Central memory CD4-positive, alpha-beta T cell (primary cell): ENCODE measurements around the gene HNRNPM.
"Not testable (repeated sequence)": the region's sequence is repeated elsewhere in the genome, so short reads cannot be mapped to it uniquely, and the experiment has no call there.

ENCODE experiments used
- DNase-seq: peaks from one replicate; pipeline ENCODE4 v3.0.0; 2022
- total RNA-seq, 3 experiments: gene quantifications; one replicate each; lab custom pipeline; 2026; lab: John Stamatoyannopoulos, UW

The HNRNPM gene, protein sequence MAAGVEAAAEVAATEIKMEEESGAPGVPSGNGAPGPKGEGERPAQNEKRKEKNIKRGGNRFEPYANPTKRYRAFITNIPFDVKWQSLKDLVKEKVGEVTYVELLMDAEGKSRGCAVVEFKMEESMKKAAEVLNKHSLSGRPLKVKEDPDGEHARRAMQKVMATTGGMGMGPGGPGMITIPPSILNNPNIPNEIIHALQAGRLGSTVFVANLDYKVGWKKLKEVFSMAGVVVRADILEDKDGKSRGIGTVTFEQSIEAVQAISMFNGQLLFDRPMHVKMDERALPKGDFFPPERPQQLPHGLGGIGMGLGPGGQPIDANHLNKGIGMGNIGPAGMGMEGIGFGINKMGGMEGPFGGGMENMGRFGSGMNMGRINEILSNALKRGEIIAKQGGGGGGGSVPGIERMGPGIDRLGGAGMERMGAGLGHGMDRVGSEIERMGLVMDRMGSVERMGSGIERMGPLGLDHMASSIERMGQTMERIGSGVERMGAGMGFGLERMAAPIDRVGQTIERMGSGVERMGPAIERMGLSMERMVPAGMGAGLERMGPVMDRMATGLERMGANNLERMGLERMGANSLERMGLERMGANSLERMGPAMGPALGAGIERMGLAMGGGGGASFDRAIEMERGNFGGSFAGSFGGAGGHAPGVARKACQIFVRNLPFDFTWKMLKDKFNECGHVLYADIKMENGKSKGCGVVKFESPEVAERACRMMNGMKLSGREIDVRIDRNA
- total RNA-seq, result 179 to 389 (median 262) reads per million in 3 experiments

DNA sequence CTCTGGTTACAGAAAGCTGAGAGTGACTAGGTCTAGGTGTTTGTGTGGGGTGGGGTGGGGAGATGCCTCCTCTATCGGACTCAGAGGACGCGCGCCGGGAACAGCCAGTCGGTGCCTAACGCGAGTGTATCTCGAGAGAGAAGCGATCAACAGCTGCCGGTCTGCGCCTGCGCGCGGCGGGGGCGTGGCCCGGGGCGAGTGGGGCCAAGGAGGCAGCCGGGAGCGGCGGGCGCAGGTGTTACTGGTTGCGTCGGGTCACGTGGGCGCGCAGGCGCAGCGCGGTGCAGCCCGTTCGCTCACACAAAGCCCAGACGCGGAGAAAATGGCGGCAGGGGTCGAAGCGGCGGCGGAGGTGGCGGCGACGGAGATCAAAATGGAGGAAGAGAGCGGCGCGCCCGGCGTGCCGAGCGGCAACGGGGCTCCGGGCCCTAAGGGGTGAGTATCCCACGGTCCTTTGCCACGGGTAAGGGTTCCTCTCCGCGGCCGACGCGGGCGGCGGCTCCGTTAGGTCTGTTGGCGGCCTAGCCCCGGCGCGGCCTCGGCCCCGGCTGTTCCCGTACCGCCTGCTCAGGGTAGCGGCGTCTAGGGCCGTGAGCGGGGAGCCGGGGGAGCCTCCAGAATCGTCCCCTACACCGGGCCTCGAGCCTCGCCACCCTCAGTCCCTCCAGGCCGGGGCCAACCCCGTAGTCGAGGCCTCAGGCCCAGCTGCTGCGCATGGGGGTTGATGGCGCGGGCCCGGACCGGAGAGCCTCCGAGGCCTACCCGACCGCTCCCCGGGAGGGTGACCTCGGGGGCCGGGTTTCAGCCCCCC is at the start of gene HNRNPM:
Gene HNRNPM (plus strand): TSS at position 299 of the 811 bp plus-strand sequence. CDS start 24 bp downstream, at position 323.
- peak; percentile 100 for DNase-seq

DNA sequence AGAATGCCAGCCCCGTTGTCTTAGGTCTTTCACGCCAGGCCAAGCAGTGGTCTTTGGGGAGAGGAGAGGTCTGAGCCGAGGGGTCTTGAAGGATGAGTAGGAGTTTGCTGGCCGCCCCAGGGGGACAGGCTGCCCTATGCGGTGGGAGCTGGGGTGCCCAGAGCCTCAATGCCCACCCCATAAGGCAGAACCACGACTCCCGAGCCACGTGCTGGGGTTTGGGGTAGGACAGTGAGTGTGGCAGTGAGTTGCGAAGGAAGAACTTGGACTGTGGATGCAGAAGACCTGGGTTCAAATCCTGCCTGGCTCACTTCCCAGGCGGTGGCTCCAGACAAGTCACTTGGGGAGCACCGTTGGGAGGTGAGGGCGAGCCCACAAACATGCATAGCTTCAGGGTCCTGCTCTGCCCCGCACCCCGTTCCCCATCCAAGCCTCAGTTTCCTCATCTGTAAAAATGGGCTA is 49.1 kb upstream of the HNRNPM start:
- no peak for DNase-seq

DNA sequence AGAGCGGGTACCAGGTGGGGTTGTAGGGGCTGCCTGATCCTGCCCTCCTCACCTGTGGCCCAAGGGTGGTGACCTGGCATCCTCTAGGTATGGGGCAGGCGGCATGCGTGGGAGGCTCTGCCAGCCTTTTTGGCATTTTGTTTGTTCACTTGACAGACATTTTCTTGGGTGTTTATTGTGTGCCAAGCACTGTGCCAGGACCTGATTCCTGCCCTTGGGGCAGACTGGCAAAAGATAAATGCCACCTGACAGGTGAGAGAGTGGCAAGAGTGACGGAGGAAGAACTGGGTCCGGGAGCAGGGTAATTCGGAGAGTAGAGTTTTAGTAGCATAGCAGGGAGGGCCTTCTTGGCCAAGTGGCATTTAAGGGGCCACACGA is 48.6 kb upstream of the HNRNPM start:
- DNase-seq, result no peak

DNA sequence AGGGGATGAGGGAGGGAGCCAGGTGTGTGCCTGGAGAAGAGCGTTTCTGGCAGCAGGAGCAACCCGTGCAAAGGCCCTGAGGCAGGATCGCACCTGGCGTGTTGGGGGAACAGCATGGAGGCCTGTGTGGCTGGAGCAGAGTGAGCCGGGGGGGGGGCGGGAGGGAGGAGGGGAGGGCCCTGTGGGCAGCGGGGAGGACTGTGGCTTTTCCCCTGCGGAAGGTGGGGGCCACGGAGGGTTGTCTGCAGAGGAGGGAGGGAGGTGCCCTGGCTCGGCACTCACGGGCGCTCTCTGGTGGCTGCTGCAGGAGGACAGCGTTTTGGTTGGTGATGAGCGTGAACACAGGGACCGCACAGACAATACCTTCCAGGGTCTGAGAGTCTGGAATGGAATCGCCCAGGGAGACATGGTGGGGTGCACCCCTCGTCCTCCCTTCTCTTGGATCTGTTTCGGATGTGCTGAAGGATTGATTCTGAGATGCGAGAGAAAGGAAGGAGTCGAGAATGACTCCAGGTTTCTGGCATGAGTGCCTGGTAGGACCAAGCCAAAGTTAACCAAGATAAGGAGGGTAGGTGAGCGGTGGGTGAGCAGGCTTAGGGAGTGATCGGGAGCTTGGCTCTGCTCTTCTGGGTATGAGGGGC is 48.1 kb upstream of the HNRNPM start:
- peak; percentile 70 for DNase-seq

DNA sequence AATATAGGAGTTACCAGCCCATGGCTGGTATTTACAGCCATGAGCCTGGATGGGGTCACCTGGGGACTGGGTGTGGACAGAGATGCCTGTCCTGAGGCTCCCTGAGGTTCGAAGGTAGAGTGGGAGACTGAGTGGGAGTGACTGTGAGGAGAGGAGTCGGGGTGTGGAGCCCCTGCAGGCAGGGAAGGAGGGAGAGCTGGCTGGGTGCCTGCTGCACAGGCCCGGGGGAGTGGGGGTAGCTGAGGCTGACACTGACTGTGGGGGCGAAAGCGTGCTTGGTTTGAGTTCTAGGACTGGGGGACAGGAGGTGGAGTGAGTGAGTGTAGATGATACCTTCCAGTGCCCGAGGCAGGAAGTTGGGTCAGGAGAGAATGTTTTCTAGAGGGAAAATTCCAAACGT is 47.5 kb upstream of the HNRNPM start:
- no peak for DNase-seq

DNA sequence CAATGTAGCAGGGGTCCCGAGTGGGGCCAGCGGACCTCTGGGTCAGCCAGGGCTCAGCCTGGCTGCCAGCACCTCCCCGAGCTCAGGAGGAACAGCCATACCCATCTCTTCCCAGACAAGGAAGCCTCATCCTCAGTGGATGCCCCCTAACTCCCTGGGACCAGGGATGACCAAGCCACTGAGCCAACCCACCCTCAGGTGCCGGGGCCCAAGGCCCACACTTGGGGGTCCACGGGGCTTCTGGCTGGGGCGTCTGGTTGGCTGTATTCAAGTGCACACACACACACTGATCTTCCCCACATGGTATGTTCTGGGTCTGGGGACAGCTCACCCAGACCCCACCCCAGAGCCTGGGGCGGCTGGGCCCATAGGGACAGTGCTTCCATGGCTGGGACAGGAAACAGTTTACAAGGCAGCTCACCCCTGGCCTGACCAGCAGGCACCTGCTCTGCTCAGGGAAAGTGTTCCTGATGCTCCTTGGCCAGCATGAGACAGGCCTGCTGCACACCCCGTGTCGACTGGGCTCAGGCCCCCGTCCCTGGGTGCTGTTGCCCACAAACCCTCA is 46.9 kb upstream of the HNRNPM start:
- DNase-seq, result no peak

DNA sequence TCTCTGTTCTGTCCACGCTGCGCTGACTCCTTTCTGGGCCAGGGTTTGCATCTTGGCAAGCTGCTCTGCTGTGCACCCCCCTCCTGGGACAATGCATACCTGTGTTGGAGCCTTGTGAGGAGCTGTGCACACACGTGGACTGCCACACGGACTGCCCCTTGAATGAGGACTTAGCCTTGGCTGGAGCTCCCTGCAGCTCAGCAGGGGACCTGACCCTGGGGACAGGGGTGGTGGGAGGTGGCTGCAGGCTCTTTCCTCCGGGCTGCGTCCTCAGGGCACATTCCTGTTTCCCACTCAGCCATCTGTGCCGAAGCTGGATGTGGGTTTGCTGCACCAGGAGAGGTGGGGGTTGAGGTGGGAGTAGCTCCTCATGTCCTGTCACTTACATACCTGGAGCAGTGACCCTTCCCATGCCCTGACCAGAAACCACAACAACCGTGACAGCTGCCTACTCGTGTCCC is 46.4 kb upstream of the HNRNPM start:
- no peak for DNase-seq

DNA sequence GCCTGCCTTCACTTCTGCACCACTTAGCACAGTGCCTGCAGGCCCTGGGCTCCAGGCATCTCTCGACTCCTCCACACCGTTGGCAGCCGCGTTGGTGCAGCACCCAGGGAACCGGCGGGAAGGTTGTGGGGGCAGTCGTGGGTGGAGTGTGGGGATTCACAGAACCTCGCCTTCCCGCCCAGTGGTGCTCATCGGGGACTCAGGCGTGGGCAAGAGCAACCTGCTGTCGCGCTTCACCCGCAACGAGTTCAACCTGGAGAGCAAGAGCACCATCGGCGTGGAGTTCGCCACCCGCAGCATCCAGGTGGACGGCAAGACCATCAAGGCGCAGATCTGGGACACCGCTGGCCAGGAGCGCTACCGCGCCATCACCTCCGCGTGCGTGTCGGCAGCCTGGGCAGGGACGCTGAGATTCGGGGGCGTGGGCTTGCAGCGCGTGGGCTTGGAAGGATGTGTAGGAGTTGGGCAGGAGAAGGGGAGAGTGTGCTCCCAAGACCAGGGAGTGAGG is 45.0 kb upstream of the HNRNPM start:
- DNase-seq, result no peak

DNA sequence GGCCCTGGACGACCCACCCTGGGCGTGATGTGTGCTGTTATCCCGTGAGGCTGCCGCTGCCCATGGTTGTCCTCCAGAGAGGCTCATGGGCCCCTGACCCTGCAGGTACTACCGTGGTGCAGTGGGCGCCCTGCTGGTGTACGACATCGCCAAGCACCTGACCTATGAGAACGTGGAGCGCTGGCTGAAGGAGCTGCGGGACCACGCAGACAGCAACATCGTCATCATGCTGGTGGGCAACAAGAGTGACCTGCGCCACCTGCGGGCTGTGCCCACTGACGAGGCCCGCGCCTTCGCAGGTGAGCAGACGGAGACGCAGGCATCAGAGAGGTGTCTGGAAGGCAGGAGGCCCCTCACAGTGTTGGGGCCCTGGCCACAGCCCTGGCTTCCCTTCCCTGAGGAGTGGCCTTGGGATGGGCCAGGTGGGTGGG is 42.8 kb upstream of the HNRNPM start:
- DNase-seq, result no peak

DNA sequence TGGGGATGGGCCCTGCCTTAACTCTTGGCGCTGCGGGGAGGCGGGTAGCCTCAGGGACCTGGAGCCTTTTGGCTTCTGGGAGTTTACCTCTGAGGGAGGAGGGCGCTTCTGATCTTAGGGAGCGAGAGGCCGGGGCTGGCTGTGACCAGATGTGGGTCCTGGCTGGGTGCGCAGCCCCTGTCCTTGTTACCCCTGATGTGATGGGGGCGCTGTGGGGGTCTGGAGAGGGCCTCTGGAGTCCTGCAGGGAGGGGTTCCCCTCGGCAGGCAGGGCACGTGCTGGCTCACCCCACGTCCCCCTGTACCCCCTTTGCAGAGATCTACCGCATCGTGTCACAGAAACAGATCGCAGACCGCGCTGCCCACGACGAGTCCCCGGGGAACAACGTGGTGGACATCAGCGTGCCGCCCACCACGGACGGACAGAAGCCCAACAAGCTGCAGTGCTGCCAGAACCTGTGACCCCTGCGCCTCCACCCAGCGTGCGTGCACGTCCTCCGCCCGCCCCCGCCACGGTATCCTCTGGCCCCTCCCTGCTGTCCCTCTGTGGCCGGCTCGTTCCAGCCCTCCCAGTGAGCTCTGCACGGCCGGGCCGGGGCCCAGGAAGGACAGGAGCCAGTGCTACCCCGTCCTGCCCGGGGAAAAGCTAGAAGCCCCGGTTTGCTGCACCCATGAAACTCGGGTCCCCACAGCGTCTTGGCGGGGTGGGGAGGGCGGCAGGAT is 41.5 kb upstream of the HNRNPM start:
- no peak for DNase-seq

DNA sequence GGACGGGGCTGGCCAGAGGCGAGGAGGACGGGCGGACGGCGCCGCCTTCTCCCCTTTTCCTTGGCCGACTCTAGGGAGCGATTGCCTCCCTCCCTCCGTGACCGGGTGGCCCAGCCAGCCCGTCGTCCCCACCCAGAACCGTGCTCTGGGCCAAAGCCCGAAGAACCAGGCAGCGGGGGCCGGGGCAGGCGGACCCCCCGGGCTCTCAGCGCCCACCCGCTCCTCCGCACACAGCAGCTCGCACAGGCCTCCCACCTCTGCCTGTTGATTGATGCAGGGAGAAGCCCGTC is 41.0 kb upstream of the HNRNPM start:
- DNase-seq, result no peak

DNA sequence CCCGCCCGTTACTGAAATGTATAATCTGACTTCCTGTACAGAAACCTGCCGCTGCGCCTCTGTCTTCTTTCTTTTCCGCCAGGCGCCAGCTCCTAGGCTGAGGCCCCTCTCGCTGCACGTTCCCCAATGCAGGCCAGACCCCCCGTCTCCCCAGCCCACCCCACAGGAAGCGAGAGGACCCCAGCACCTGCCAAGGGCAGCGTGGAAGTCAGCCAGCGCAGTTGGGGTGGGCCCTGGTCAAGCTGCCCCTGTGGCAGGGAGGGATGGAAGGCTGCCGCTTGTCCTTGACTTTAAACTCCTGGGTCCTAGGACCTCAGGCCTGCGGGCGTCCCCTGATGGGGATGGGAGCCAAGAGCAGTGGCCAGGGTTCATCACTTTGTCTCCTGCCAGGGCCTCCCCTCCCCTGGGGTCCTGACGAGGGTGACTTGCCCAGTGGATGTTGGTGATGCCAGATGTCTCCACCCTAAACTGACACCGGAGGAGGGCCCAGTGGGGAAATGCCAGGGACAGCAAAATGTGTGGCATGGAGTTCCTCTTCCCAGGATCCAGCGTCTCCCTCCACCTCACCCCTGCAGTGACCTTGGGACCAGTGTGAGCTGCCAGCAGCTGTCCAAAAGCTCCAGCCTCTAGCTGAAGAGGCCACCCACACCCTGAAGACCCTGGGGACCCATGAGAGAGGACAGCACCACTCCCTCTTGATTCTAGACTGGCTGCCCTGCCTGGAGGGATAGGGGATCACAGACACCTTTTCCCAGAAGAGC is 40.2 kb upstream of the HNRNPM start:
- no peak for DNase-seq

DNA sequence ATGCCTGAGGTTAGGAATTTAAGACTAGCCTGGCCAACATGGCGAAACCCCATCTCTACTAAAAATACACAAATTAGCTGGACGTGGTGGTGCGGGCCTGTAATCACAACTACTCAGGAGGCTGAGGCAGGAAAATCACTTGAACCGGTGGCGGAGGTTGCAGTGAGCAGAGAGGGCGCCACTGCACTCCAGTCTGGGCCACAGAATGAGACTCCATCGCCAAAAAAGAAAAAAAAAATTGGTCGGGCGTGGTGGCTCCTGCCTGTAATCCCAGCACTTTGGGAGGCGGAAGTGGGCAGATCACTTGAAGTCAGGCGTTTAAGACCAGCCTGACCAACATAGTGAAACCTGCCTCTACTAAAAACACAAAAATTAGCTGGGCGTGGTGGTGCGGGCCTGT is 34.1 kb upstream of the HNRNPM start:
- DNase-seq, result not testable (repeated sequence)

DNA sequence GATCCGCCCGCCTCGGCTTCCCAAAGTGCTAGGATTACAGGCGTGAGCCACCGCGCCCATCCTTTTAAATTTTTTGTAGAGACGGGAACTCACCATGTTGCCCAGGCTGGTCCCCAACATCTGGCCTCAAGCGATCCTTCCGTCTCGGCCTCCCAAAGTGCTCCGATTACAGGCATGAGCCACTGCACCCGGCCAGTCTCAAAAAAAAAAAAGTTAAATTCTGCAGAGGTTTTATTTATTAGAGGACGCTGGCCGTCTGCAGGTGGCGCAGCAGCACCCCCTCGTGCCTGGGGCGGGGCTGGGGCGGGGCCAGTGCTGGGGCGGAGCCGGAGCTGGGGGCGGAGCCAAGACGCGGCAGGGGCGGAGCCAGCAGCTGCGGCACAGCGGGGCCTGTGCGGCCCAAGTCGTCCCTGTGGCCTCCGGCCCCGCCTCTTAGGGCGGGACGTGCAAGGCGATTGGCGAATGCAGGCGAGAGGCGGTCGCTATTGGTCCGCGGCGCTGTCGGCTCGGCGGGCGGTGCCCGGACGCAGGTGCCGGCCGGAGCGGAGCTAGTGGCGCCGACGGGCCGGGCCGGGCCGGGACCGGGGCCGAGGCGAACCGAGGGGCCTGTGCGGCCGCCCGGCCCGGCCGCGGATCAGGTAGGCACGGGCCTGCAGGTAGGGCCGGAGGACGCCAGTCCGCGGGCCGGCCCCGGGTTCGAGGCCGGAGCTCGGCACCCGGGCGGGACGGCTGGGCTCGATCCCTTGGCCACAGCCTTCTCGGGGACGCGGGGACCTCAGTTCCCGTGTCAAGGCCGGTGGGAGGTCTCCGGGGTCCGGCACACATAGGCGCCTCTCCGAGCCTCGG is 31.8 kb upstream of the HNRNPM start, which contains the start of gene MARCHF2:
Gene MARCHF2 (plus strand): TSS at position 523 of the 846 bp plus-strand sequence. CDS start 8,536 bp downstream, outside the sequence.
- peak; percentile 92 for DNase-seq

DNA sequence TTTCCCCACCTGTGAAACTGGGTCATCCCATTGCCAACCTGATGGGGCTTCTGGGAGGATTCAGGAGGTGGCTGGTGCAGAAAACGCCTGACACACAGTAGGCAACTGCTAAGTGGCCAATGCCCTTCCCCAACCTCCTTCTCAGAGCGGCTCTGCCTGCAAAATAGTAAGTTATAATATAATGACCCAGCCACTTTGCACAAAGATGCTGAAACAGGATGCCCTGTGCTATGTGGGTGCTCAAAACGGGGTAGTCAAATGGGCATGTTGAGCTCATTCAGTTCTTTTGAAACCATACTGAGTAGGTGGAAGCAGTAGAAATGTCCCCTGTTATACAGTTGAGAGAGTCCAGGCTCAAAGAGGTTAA is 31.2 kb upstream of the HNRNPM start:
- DNase-seq, result no peak

DNA sequence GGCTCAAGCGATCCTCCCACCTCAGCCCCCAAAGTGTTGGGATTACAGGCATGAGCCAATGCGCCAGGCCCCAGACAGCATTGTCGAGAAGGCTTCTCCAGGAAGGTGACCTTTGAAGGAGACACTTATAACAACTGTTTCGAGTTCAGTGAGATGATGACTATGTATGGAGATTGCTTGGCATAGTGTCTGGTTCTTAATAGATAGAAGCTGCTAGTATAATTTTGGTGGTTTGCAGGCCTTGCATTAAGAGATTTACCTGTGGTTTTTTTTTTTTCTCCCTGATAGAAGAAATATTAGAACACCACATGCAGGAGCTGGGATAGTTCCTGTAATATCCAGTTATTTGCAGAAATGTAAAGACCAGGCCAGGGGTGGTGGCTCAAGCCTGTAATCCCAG is 28.0 kb upstream of the HNRNPM start:
- no peak for DNase-seq

DNA sequence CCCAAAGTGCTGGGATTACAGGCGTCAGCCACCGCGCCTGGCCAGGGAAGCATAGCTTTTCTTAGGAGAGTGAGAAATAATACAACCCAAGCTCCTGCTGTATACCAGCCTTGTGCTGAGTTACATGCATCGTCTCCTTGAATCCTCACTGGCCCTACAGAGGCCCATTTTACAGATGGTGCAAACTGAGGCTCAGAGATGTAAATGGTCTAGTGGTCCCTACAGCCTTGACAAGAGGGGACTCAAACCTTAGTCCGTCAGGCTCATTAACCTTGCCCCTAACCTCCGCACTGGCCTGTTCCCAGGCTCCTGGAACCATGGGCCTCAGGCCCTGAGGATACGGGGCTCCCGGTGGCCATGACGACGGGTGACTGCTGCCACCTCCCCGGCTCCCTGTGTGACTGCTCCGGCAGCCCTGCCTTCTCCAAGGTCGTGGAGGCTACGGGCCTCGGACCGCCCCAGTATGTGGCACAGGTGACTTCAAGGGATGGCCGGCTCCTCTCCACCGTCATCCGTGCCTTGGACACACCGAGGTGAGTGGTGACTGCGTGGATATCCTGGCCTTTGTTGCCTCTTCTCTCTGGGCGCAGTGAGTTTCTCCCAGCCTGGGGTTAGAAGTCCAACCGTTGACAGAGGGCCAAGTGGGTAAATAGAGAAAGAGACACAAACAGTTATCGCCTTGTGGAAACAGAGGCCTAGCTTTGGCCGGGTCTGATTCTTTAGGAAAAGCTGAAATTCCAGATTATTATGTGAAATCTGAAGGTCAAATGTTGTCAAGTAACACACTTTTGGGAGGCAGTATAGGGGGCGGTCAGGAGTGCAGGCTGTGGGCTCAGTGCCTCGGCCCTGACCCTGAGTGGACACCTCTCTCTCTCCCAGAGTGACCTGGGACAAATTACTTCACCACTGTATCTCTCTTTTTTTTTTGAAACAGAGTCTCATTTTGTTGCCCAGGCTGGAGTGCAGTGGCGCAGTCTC is 23.0 kb upstream of the HNRNPM start:
- no peak for DNase-seq

DNA sequence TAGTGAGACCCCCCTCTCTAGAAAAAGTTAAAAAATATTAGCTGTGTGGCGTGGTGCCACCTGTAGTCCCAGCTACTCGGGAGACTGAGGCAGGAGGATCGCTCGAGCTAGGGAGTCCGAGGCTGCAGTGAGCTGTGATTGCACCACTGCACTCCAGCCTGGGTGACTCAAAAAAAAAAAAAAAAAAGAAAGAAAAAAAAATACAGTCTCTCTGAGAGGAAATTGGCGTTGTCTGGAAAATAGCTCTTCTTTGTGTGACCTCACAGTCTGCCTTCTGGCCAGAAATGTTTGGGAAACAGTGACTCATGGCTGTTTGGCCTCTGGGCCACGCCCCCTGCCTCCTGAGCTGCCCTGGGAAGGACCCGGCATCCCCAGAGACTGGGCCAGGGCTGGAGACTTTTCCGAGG is 21.0 kb upstream of the HNRNPM start:
- DNase-seq, result no peak
